Measurements from ENCODE around the gene MLLT10.
"Not testable (repeated sequence)": the region's sequence is repeated elsewhere in the genome, so short reads cannot be mapped to it uniquely, and the experiment has no call there.

Gene MLLT10

GRCh38 chr10:21694631-21695030, 160.6 kb downstream of the MLLT10 start:
- no peak for DNase-seq (ENCODE audit: low read depth, low spot score)

- DNase-seq (ENCODE audit: low read depth, low spot score) = no peak
Measured at GRCh38 chr10:21696302-21696701, 162.3 kb downstream of the MLLT10 start.

DNA sequence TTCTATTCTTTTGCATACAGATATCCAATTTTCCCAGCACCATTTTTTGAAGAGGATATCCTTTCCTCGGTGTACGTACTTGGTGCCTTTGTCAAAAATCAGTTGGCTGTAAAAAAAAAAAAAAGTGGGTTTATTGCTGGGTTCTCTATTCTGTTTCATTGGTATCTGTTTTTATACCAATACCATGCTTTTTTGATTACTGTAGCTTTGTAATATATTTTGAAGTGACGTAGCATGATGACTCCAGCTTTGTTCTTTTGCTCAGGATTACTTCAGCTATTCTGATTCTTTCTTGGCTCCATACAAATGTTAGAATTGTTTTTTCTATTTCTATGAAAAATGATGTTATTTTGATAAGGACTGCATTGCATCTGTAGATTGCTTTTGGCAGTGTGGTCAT, 165.5 kb downstream of the MLLT10 start:
- no peak for DNase-seq (ENCODE audit: low read depth, low spot score)

DNA sequence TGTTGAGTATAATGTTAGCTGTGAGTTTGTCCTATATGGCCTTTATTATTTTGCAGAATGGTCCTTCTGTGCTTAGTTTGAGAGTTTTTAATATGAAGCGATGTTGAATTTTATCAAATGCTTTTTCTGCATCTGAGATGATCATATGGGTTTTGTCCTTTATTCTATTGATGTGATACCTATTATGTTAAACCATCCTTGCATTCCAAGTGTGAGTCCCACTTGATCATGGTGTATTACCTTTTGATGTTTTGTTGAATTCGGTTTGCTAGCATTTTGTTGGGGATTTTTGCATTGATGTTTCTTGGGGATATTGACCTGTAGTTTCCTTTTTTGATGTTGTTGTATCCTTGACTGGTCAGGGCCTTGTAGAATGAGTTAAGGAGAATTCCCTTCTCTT, 166.4 kb downstream of the MLLT10 start:
- DNase-seq (ENCODE audit: low read depth, low spot score) = no peak

DNA sequence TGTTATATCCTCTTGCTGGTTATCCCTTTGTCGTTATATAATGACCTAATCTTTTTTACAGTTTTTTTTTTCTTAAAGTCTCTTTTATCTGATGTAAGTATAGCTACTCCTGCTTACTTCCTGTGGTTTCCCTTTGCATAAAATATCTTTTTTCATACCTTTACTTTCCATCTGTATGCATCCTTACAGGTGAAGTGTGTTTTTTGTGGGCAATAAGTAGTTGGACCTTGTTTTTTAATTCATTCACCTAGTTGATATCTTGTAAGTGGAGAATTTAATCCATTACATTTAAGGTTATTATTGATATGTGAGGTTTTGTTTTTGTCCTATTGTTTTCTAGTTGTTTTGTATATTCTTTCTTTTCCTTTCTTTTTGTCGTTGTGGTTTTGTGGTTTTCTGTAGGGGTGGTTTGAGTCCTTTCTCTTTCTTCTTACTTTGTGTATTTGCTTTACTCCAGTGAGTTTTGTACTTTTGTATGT, 168.6 kb downstream of the MLLT10 start:
- no peak for DNase-seq (ENCODE audit: low read depth, low spot score)

GRCh38 chr10:21705142-21705827, 171.3 kb downstream of the MLLT10 start:
- DNase-seq (ENCODE audit: low read depth, low spot score) = no peak

- DNase-seq (ENCODE audit: low read depth, low spot score) = no peak
Measured at GRCh38 chr10:21705828-21706176, 171.8 kb downstream of the MLLT10 start.

GRCh38 chr10:21707498-21707897, 173.5 kb downstream of the MLLT10 start:
- no peak for DNase-seq (ENCODE audit: low read depth, low spot score)

GRCh38 chr10:21712975-21713374, 178.9 kb downstream of the MLLT10 start:
- DNase-seq (ENCODE audit: low read depth, low spot score) = no peak

DNA sequence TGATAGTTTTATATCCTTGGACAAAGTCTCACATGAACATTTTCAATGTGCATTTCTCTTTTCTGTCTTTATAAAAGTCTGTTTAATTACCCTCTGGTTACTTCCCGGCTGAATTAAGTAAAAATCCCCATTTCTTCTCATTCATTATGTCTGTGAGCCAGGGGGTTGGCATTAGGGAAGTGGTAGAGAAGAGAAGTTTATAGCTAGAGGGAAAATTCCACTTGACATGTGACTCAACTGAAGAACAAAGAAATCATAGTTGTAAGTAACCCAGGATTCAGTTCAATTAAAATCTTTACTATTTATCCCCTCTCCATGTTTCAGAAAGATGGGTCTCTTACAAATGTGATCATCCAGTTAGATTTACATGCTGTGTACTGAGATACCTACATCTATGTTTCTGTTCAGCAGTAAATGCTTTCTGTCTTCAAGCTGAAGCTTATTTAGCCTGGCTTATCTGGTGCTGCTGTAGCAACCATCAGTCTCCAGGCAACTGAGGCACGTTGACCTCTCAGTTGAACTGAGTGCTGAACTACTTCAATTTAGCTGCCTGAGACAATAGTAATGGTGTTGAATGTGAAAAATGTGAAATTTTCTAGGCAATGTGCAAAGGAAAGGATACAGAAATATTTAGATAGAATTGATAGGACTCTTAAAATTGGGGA, 181.6 kb downstream of the MLLT10 start:
- no peak for DNase-seq (ENCODE audit: low read depth, low spot score)

GRCh38 chr10:21717437-21718054, 183.5 kb downstream of the MLLT10 start:
- DNase-seq (ENCODE audit: low read depth, low spot score) = not testable (repeated sequence)

GRCh38 chr10:21719502-21719901, 185.5 kb downstream of the MLLT10 start:
- no peak for DNase-seq (ENCODE audit: low read depth, low spot score)

DNA sequence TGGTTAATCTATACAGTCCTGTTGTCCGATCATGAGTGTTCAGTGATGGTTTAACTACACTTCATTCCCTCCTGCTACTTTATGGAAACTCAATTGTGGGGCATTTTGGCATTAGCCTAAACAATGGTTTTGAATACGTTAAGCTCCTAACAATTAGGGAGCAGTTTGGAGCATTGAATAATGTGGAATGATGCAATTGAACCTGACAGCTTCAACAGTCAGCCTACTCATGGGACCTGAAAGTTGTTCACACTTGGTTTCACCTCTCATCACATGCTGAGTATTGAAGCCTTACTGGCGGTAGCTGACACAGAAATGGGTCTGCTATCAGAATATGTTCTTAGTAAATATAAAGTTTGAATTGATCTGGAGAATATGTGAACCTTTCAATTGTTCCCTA, 186.1 kb downstream of the MLLT10 start:
- no peak for DNase-seq (ENCODE audit: low read depth, low spot score)

GRCh38 chr10:21721000-21721665, 187.1 kb downstream of the MLLT10 start:
- no peak for DNase-seq (ENCODE audit: low read depth, low spot score)

DNA sequence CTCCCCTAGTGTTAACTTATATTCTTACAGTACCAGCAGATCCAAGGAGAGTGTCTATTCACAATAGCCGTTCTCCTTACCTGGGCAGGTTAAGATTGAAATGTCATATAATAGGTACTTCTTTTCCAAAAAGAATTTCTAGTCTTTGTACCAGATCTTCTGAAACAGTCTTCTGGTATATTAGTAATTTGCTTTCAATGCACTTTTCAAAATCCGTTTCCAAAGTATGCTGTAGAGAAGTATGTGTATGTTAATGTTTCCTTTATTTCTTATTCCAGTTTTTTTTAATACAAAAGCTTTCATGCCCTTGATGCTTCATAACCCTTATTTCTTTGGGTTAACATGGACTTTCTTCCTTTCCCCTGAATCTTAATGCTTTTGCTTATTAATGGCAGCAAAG, 188.2 kb downstream of the MLLT10 start:
- DNase-seq (ENCODE audit: low read depth, low spot score) = no peak

DNA sequence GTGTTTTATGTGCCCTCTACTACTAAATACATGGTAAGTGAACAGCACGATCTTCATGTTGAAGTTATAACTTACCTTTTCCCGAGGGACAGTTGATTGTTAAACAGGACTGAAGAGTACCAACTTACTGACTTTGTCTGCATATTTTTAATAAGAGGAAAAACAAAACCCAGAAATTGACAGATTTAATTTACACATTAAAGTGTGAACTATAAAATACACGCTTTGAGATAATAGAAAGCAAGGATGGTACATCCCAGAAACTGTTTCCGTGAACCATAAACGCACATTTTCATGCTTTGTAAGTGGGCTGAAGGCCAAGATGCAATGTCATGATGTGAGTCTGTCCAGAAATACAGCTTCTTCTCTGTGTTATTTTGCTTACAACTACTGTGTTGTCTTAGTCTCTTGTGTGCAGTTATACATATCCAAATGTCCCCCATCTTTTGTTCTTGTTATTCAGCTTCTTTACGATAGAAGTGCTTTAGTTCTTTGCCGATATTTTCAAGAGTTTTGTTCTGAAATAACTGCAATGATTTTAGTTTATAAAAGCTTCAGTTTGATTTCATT, 190.1 kb downstream of the MLLT10 start:
- no peak for DNase-seq (ENCODE audit: low read depth, low spot score)

DNA sequence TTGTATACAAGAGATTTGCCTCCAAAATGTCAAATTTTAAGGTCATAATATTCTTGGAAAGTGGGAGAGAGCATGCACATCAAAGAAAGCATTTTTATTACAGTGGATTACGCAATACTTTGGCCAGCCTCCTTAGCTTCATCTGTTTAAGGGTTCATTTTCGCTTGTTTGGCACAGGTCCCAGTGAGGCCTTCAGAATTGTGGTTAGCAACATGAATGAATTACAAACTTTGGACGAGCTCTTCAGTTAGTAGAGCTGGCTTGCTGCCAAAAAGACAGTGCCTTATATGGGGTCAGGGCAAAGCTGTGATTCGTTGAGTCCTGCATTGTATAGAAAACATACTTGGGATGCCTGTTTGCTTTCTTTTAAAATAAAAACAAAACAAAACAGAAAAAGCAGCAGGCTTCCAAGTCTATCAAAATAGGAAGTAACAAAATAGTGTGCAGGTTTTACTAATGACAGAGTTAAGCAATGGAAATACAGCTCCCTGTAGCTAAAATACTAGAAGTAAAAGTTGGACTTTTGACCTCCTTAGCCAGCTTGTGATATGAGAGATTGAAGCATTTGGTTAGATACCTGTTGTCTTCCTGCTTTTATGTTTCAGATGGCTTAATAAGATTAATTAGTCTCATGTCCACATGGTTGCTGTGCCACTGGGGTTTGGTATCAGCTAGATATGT, 190.8 kb downstream of the MLLT10 start:
- DNase-seq (ENCODE audit: low read depth, low spot score) = no peak

GRCh38 chr10:21726601-21727225, 192.7 kb downstream of the MLLT10 start:
- no peak for DNase-seq (ENCODE audit: low read depth, low spot score)

GRCh38 chr10:21727452-21728168, 193.6 kb downstream of the MLLT10 start:
- DNase-seq (ENCODE audit: low read depth, low spot score) = no peak

GRCh38 chr10:21728618-21729017, 194.6 kb downstream of the MLLT10 start:
- no peak for DNase-seq (ENCODE audit: low read depth, low spot score)
